ENCODE results near the gene PLXNA2.

PLXNA2 gene

GRCh38 chr1:208177656-208178055 is 66.5 kb downstream of the PLXNA2 start:
- TF ChIP-seq CSDC2 (CRISPR knock-in tag; IDR thresholded peaks at IDR 0.05) (no peak), SNAI2 (CRISPR knock-in tag; IDR thresholded peaks at IDR 0.05) (no peak), OSR1 (CRISPR knock-in tag; IDR thresholded peaks at IDR 0.05) (no peak), GLIS3 (CRISPR knock-in tag; IDR thresholded peaks at IDR 0.05) (no peak), ESRRG (CRISPR knock-in tag; IDR thresholded peaks at IDR 0.05) (no peak), TCF4 (CRISPR knock-in tag; IDR thresholded peaks at IDR 0.05; ENCODE audit: borderline replicate concordance) (no peak), ZC3H10 (CRISPR knock-in tag; IDR thresholded peaks at IDR 0.05) (no peak), CREB5 (CRISPR knock-in tag; IDR thresholded peaks at IDR 0.05; ENCODE audit: low read depth) (no peak), PATZ1 (CRISPR knock-in tag; IDR thresholded peaks at IDR 0.05; ENCODE audit: borderline replicate concordance) (no peak), ZNF8 (CRISPR knock-in tag; IDR thresholded peaks at IDR 0.05) (no peak), RARB (CRISPR knock-in tag; IDR thresholded peaks at IDR 0.05) (no peak), PPARA (CRISPR knock-in tag; IDR thresholded peaks at IDR 0.05; ENCODE audit: borderline replicate concordance) (no peak), TOX (CRISPR knock-in tag; IDR thresholded peaks at IDR 0.05; ENCODE audit: borderline replicate concordance) (no peak), CSRNP3 (CRISPR knock-in tag; IDR thresholded peaks at IDR 0.05) (no peak), ARNTL (CRISPR knock-in tag; IDR thresholded peaks at IDR 0.05; ENCODE audit: borderline replicate concordance, low read depth) (no peak), ZNF70 (CRISPR knock-in tag; IDR thresholded peaks at IDR 0.05) (no peak), ZNF565 (CRISPR knock-in tag; conservative IDR thresholded peaks at IDR 0.05; ENCODE audit: low read depth) (no peak), BACH2 (CRISPR knock-in tag; IDR thresholded peaks at IDR 0.05; ENCODE audit: borderline replicate concordance) (no peak), POU6F1 (CRISPR knock-in tag; IDR thresholded peaks at IDR 0.05; ENCODE audit: borderline replicate concordance, low read depth) (no peak)
- no peak for ATAC-seq

GRCh38 chr1:208176649-208177048 is 67.5 kb downstream of the PLXNA2 start:
- ATAC-seq: no peak
- TF ChIP-seq TCF4 (CRISPR knock-in tag; IDR thresholded peaks at IDR 0.05; ENCODE audit: borderline replicate concordance): no peak
- no peak for TF ChIP-seq CSRNP3 (CRISPR knock-in tag; IDR thresholded peaks at IDR 0.05)
- no peak for TF ChIP-seq OSR1 (CRISPR knock-in tag; IDR thresholded peaks at IDR 0.05)
- no peak for TF ChIP-seq BACH2 (CRISPR knock-in tag; IDR thresholded peaks at IDR 0.05; ENCODE audit: borderline replicate concordance)
- no peak for TF ChIP-seq POU6F1 (CRISPR knock-in tag; IDR thresholded peaks at IDR 0.05; ENCODE audit: borderline replicate concordance, low read depth)
- no peak for TF ChIP-seq ESRRG (CRISPR knock-in tag; IDR thresholded peaks at IDR 0.05)

GRCh38 chr1:208175508-208175895 is 68.7 kb downstream of the PLXNA2 start:
- ATAC-seq: no peak
- no peak for TF ChIP-seq TCF4 (CRISPR knock-in tag; IDR thresholded peaks at IDR 0.05; ENCODE audit: borderline replicate concordance)
- TF ChIP-seq BACH2 (CRISPR knock-in tag; IDR thresholded peaks at IDR 0.05; ENCODE audit: borderline replicate concordance): no peak
- no peak for TF ChIP-seq CSRNP3 (CRISPR knock-in tag; IDR thresholded peaks at IDR 0.05)
- no peak for TF ChIP-seq ZC3H10 (CRISPR knock-in tag; IDR thresholded peaks at IDR 0.05)
- no peak for TF ChIP-seq ZFP3 (CRISPR knock-in tag; IDR thresholded peaks at IDR 0.05)
- TF ChIP-seq TOX (CRISPR knock-in tag; IDR thresholded peaks at IDR 0.05; ENCODE audit: borderline replicate concordance): no peak
- TF ChIP-seq ARNTL (CRISPR knock-in tag; IDR thresholded peaks at IDR 0.05; ENCODE audit: borderline replicate concordance, low read depth): no peak
- no peak for TF ChIP-seq ESRRG (CRISPR knock-in tag; IDR thresholded peaks at IDR 0.05)
- TF ChIP-seq ZNF8 (CRISPR knock-in tag; IDR thresholded peaks at IDR 0.05): no peak
- TF ChIP-seq ZNF565 (CRISPR knock-in tag; conservative IDR thresholded peaks at IDR 0.05; ENCODE audit: low read depth): no peak
- no peak for TF ChIP-seq PPARA (CRISPR knock-in tag; IDR thresholded peaks at IDR 0.05; ENCODE audit: borderline replicate concordance)
- TF ChIP-seq ZNF70 (CRISPR knock-in tag; IDR thresholded peaks at IDR 0.05): no peak
- TF ChIP-seq POU6F1 (CRISPR knock-in tag; IDR thresholded peaks at IDR 0.05; ENCODE audit: borderline replicate concordance, low read depth): no peak
